SK-N-SH (cell line): ENCODE measurements around the gene PPEF1.

ENCODE experiments used
- CHD2 ChIP-seq: fragments of 150-350 bp; IDR thresholded peaks from 2 replicates; pipeline ENCODE4 v1.6.1; 2018; ENCODE audit warnings: low read length; ENCODE audit not compliant: partially characterized antibody
- EZH2phosphoT487 ChIP-seq: fragments of 200-600 bp; sonication (generic); IDR thresholded peaks from 2 replicates; pipeline ENCODE4 v1.6.1; 2017; ENCODE audit warnings: low read depth, mixed run types, mild to moderate bottlenecking, antibody characterized with exemption, moderate library complexity, borderline replicate concordance
- REST ChIP-seq: IDR thresholded peaks from 2 replicates; pipeline ENCODE4 v1.6.1; 2012; ENCODE audit warnings: mild to moderate bottlenecking, low read depth, low read length, moderate library complexity
- TAF1 ChIP-seq: IDR thresholded peaks from 2 replicates; pipeline ENCODE4 v1.6.1; 2012; ENCODE audit warnings: low read depth, mild to moderate bottlenecking, low read length, moderate library complexity, borderline replicate concordance
- YY1 ChIP-seq: IDR thresholded peaks from 2 replicates; pipeline ENCODE4 v1.4.0; 2012; ENCODE audit warnings: low read depth, mild to moderate bottlenecking
- TF ChIP-seq, protein P1 (sequence below): IDR thresholded peaks from 2 replicates; pipeline ENCODE4 v1.4.0; 2012; ENCODE audit warnings: low read depth, borderline replicate concordance

DNA sequence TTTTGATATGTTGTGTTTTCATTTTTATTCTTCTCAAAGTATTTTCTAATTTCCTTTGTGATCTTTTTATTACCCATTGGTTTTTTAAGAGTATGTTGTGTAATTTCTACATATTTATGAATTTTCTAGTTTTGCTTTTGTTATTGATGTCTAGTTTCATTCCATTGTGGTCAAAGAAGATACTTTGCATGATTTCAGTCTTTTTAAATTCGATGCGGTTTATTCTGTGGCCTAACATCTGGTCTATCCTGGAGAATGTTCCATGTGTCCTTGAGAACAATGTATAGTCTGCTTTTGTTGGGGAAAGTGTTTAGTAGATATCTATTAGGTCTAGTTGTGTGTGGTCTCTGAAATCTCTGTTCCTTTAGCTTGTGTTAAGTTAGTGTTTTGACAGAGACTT, 46.2 kb downstream of the PPEF1 start:
- TF ChIP-seq, protein P1, sequence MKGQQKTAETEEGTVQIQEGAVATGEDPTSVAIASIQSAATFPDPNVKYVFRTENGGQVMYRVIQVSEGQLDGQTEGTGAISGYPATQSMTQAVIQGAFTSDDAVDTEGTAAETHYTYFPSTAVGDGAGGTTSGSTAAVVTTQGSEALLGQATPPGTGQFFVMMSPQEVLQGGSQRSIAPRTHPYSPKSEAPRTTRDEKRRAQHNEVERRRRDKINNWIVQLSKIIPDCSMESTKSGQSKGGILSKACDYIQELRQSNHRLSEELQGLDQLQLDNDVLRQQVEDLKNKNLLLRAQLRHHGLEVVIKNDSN: no peak
- TF ChIP-seq YY1 (no peak), TAF1 (no peak), REST (no peak), EZH2phosphoT487 (no peak), CHD2 (no peak)
